ENCODE data around the gene MANSC4.

The MANSC4 gene

DNA sequence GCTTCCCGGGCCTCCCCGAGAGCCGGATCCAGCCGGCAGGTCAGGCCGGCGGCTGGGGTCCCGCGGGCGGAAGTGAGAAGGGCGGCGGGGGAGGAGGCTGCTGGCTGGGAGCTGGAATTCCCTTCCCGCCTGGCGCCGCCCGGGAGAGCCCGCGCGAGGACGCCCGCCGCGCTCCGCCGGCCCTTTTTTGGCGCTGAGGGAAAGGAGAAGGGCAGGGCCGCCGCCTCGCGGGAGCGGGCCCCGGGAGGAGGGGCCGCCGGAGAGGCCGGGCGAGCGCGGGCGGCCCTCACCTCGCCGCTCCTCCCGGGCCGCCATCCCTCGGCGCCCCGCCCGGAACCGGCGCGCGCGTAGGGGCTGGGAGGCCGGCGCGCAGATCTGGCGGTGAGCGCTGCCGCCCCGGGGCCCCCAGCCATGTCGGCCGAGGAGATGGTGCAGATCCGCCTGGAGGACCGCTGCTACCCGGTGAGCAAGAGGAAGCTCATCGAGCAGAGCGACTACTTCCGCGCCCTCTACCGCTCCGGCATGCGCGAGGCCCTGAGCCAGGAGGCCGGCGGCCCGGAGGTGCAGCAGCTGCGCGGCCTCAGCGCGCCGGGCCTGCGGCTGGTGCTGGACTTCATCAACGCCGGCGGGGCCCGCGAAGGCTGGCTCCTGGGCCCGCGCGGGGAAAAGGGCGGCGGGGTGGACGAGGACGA is at the start of gene MANSC4, which contains the start of gene KLHL42:
TSS of gene MANSC4 (minus strand) at position 317 of the 692 bp plus-strand sequence. CDS start 8,960 bp downstream, outside the sequence.
TSS of gene KLHL42 (plus strand) at position 314 of the 692 bp plus-strand sequence. CDS start at position 412, 98 bp downstream.
- DNase-seq (ENCODE audit: low read depth): no peak

DNA sequence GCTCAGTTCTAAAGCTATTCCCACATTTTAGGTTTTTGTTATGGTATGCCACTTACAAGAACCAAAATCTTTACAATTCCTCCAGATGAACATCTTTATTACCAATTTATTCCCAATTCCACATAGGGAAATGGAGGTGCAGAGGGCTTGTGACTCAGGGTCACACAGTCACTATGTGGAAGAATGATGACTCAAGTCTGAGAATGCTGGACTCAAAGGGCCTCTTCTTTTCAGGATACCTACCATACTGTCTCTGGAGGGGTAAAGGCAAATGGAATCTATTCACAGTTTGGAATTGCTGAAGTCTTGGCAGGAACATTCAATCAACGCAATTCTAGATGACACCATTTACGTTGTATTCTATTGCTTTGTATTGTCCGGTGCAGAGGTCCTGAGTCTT is 48.2 kb upstream of the MANSC4 start:
- no peak for DNase-seq (ENCODE audit: low read depth)

DNA sequence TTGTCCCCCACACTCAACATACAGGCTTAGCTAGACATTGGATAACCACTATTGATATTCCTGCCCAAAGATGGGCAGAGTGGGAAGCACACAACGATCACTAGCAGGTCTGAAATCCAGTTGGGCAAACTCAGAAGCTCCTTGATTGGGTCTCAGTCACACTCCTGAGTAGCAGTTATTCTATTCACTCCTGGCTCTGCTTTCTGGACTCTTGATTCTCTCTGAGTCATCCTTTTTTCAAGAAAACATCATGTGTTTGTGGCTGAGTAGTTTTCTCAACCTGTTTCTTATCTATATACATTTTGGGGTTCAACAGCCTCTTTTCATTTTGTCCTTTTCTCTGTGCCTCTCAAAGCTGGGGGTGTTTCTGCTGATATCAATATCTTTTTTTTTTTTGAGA is 46.0 kb upstream of the MANSC4 start:
- peak; percentile 10 for DNase-seq (ENCODE audit: low read depth)

- no peak for DNase-seq (ENCODE audit: low read depth)
Measured at GRCh38 chr12:27824126-27824842, 44.2 kb upstream of the MANSC4 start.

GRCh38 chr12:27823038-27823437 is 43.0 kb upstream of the MANSC4 start:
- DNase-seq (ENCODE audit: low read depth): no peak

DNA sequence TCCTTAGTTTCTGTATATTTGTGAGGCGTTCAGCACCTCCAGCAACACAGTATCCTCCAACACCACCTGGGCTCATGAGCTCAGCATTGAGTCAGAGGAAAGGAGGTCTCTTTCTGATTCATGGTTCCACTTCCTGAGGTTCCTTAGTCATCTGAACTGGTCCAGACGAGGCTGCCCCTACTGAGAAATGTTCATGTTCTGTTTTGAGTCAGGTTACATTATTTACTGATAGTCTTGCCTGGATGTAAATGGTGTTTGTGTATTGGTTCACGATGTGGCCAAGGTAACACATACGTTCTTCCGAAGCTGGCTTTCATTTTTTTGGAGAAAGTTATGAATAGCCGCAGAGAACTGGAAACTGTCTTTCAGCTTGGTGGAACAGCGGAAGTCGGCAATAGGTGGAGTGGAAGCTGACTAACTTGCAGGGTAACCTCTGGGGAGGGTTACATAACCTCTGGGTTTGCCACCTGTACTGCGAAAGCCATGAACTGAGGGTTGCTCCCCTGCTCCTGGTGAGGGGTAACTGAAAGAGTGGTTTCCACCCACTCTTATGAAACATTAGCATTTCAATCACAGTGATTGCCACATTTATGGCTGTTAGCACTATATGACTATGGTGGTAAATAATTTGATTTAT is 42.2 kb upstream of the MANSC4 start:
- DNase-seq (ENCODE audit: low read depth): peak; percentile 91

GRCh38 chr12:27821259-27821973 is 41.4 kb upstream of the MANSC4 start:
- peak; percentile 72 for DNase-seq (ENCODE audit: low read depth)

DNA sequence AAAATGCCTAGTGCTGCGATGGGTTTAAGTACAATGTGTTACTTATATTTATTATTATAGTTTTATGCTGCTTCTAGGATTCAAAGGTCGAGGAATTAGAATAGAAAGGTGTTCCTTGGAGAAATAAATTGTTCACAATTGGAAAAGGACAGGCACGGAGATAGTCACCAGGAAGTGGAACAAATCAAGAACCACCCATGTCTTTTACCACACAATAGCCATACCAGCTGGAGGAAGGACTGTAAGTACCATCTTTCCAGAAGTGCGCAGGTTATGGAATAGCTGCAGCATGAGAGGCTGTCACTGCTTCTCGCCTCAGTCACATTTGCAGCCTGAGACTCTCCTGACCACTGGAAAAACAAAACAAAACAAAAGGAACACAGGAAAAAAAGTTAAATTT is 40.5 kb upstream of the MANSC4 start:
- DNase-seq (ENCODE audit: low read depth): no peak

GRCh38 chr12:27818401-27818918 is 38.4 kb upstream of the MANSC4 start:
- DNase-seq (ENCODE audit: low read depth): no peak

GRCh38 chr12:27817766-27818165 is 37.7 kb upstream of the MANSC4 start:
- no peak for DNase-seq (ENCODE audit: low read depth)

GRCh38 chr12:27814851-27815591 is 35.0 kb upstream of the MANSC4 start:
- no peak for DNase-seq (ENCODE audit: low read depth)

GRCh38 chr12:27814411-27814810 is 34.4 kb upstream of the MANSC4 start:
- no peak for DNase-seq (ENCODE audit: low read depth)

DNA sequence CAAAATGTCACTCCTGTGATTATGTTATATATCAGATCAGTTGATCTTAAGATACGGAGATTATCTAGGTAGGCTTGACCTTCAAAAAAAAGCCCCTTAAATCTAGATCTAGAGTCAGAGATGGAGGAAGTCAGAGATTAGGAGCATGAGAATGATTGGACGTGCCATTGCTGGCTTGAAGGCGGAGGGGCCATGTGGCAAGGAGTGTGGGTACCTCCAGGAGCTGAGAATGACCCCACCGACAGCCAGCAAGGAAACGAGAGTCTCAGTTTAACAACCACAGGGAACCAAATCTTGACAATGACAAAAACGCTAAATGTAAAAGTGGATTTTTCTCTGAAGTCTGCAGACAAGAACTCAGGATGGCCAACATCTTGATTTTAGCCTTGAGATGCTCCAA is 32.5 kb upstream of the MANSC4 start:
- DNase-seq (ENCODE audit: low read depth): no peak

DNA sequence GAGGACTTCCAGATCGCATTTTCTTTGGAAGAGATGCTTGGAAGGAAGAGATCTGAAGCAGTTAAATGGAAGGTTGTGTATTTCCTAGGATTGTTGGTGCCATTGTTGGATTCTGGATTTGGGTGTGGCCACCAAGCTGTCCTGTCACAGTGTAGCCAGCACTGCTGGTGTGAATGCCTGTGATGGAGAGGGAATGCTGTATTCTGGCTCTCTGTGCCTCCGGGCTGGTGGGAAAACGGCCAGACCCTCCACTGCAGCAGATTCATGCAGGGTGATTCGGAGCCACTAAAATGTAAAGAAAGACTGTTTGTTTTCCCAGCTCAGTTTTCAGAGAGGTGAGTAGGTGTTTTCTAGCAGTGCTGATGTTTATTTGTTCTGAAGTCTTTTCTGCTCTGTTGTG is 30.7 kb upstream of the MANSC4 start:
- no peak for DNase-seq (ENCODE audit: low read depth)

DNA sequence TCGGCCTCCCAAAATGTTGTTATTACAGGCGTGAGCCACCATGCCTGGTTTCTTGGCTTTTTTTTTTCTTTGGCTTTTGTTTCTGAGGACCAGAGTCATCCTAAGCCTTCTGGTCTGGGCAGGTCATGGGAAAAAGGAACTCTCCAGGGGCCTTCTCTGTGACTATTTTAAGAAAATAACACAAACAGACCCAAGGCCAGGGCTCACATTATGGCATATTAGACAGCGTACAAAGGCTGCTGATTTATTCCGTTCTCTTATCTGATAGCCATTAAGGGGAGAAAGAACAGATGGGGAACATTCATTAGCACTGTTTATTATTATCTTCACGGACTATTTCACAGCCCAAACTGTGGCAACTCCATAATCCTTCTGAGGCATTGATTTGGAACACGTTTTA is 28.8 kb upstream of the MANSC4 start:
- DNase-seq (ENCODE audit: low read depth): no peak

DNA sequence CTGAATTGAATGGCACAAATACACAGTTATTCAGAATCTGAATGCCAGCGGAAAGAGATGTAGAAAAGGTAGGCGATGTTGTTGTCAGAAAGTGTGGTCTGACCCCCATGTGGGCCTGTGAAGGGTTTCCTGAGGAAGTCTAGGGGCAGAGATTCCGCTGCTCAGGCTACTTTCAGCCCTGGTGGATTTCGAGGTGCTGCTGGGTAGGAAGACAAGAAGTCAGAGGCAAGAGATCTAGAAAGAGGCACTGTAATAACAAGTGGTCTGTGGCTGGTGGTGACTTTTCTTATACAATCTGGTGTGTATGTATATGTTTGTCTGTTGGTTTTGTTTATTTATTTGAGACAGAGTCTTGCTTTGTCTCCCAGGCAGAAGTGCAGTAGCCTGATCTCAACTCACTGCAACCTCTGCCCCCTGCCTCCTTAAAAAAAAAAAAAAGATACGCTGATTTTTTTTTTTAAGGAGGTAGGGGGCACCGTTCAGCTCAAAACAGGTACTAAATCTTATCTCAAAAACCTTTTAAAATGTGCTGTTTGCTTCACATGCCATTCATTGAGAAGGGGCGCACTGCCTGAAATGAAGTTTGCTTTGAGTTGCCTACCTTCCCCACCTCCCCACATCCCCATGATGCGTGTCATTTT is 27.1 kb upstream of the MANSC4 start:
- no peak for DNase-seq (ENCODE audit: low read depth)

DNA sequence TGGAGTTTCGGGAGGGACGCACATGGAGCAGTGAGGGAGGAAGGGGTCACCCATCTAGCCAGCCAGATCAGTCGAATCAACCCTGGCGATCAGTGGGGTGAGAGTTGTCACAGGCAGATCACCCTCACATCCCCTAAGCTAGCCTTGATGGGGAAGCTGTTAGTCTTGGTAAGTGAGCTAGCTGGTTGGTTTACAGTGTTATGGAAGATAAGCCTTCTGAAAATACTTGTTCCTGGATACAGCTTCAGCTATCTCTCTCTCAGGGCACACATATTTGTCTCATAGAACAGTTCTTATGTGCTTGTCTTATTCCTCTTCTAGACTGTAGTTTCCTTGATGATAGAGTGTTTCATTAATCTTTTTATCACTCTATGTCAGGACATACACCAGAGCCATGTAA is 26.2 kb upstream of the MANSC4 start:
- no peak for DNase-seq (ENCODE audit: low read depth)

DNA sequence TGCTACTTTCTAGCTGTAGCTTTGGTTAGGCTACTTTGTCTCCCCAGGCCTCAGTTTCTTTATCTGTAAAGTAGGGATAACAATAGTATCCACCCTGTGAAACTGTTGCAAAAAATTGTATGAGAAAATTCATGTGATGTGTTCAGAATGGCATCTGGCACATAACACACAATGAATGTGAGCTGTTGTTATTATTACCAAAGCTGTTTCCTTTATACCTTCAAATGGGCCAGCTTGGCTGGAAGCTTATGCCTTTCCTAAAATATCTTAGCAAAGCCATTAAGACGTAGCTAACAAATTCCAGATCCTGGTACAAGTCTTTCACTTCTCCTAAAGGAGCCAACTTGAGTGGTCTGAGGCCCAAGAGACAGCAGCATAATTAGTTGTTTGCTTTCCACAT is 25.2 kb upstream of the MANSC4 start:
- DNase-seq (ENCODE audit: low read depth): no peak

GRCh38 chr12:27802936-27803335 is 22.9 kb upstream of the MANSC4 start:
- DNase-seq (ENCODE audit: low read depth): no peak

DNA sequence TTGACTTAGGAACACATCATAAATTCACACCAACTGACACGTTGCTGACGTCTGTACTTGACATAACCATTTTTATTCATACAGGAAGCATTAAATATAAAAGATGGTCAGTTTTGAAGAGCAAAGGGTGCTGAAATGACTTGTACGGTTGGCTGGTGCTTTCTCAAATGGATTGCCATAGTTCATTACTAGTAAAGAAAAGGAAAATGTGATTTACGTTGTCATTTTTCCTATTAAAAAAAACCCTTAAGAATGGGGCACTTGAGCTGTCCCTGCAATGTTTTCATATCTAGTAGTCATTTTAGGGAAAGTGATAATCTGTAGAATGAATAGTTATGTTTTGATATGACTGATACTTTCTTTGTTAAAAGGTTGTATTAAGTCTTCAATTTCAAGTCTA is 22.5 kb upstream of the MANSC4 start:
- DNase-seq (ENCODE audit: low read depth): no peak

DNA sequence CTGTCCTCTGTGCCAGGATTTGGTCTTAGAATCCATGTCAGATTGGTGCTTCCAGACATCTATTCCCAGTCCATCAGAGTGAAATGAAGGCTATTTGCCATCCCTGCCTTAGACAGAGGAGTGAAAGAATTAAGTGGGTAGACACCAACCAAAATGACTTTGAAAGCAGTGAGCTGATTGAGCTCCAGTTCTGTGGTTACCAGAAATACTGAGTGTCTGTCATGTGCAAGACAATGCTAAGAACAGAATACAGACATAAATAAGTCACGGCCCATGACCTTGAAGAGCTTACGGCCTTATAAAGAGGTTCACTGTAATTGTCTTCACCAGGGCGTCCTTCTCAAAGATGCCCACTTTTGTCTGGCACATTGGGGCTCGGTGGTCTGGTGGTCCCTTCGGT is 21.6 kb upstream of the MANSC4 start:
- DNase-seq (ENCODE audit: low read depth): no peak

Measured in non-pigmented ciliary epithelial cell (primary cell).